ENCODE data around the gene BANF2. TPM values are rescaled to one million over a fixed set of nuclear protein-coding genes. Genes with fewer than 3 reads are reported as not detected.

The BANF2 gene
- total and polyA plus RNA-seq, 2 of the 13 experiments (the other 11 are each of a cell fraction or from before 2014, with no cell fraction given) = 0.35 TPM; not detected in 1

DNA sequence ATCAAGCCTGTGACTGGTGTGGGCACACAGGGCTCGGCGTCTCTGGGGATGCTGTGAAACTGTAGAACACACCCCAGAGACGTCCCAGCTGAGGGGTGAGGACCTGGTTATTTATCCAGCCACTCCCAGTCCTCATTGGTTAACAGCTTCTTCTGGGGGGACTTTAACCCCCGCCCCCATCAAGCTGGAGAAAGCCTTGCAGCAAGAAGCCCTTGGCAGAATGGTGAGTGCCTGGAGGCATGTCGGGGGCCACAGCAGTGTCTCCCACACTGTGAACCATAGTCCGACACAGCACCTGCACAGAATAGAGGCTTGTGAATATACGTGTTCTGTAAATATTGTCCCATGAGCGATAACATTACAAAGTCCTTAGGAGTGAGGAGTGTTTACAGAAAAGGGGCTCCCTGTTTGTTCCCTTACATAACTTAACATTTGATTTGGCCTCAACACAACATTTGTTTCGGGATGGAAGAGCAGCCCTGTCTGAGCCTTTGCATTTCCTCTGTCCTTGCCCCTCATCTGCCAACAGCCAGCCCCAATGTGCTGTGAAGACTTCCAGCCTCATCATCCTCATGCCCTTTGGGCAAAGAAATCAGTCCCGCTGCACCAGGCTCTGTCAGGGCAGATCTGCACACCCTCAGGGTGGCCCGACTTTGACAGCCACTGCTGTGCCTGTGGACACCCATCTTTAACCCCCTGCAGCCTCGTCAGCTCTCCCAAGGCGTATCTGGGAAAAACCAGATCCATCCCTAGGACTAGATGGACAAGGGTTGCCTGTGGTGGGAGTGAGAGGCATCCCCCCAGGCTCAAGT lies 15.5 kb upstream of the BANF2 start (continued):
- TF ChIP-seq RERE (CRISPR knock-in tag; IDR thresholded peaks at IDR 0.05; ENCODE audit: low read depth) (peak; percentile 99), PRDM15 (CRISPR knock-in tag; IDR thresholded peaks at IDR 0.05) (no peak), ZNF788 (CRISPR knock-in tag; IDR thresholded peaks at IDR 0.05; ENCODE audit: borderline replicate concordance) (peak; percentile 97), NAIF1 (CRISPR knock-in tag; IDR thresholded peaks at IDR 0.05; ENCODE audit: borderline replicate concordance) (no peak), SETDB1 (CRISPR knock-in tag; IDR thresholded peaks at IDR 0.05; ENCODE audit: borderline replicate concordance) (no peak), ZNF552 (CRISPR knock-in tag; IDR thresholded peaks at IDR 0.05; ENCODE audit: borderline replicate concordance) (no peak; the same call in 1 of the 2 replicates), ZNF576 (CRISPR knock-in tag; IDR thresholded peaks at IDR 0.05) (no peak; the same call in 1 of the 2 replicates), ZNF879 (CRISPR knock-in tag; IDR thresholded peaks at IDR 0.05) (peak; percentile 88; the same call in 1 of the 2 replicates), MAF1 (CRISPR knock-in tag; IDR thresholded peaks at IDR 0.05; ENCODE audit: borderline replicate concordance) (no peak; the same call in 1 of the 2 replicates), ZNF382 (CRISPR knock-in tag; IDR thresholded peaks at IDR 0.05; ENCODE audit: borderline replicate concordance) (no peak), ZNF644 (CRISPR knock-in tag; IDR thresholded peaks at IDR 0.05; ENCODE audit: low read depth) (peak; percentile 56), NFIC (IDR thresholded peaks at IDR 0.05; ENCODE audit: low read length) (peak; percentile 96), AHR (CRISPR knock-in tag; IDR thresholded peaks at IDR 0.05) (no peak; the same call in 1 of the 2 replicates), KLF11 (CRISPR knock-in tag; IDR thresholded peaks at IDR 0.05) (peak; percentile 94)

All from HepG2 (cell line).